HepG2 (cell line): Measurements from ENCODE around the gene SPRED2. TPM values are rescaled to one million over a fixed set of nuclear protein-coding genes. Genes with fewer than 3 reads are reported as not detected.

Experiments
- ATAC-seq: fragments of 200-7000 bp; cut with Tn5 transposase; 3 replicates; pipeline ENCODE4 v1.9.1; 2020; ENCODE audit warnings: mild to moderate bottlenecking, moderate library complexity
- BruUV-seq: library from RNA; stranded (reverse); fragments of 400-500 nt; replicated peaks from 2 replicates; lab custom pipeline; 2021; lab: Mats Ljungman, UMichigan
- CTCF ChIA-PET: fragments of 300-600 bp; formaldehyde crosslinking; extraction: SDS; loops from one replicate; lab custom pipeline; 2021; ENCODE audit warnings: low total read pairs, inconsistent platforms, low intra/inter-chr PET ratio; lab: Yijun Ruan, JAX
- POLR2A ChIA-PET: fragments of 350-600 bp; sonication (Branson Sonifier 250); formaldehyde crosslinking; loops from one replicate; lab custom pipeline; 2020; ENCODE audit warnings: antibody characterized with exemption, inconsistent platforms; lab: Yijun Ruan, JAX
- DNase-seq: peaks from one replicate; pipeline ENCODE4 v3.0.0-alpha.2; 2015; ENCODE audit warnings: low spot score
- FAIRE-seq: peaks from 3 replicates; lab custom pipeline; 2011; peaks lifted over from hg19 to GRCh38; lab: Jason Lieb, UNC
- H2AFZ ChIP-seq: one replicate; pipeline ENCODE4 v1.6.1; 2011; ENCODE audit warnings: low read length, inconsistent platforms
- H3K27ac ChIP-seq: fragments of 300-600 bp; 3 replicates; pipeline ENCODE4 v1.8.0; 2011; ENCODE audit warnings: mixed run types, mild to moderate bottlenecking, mixed read lengths, low read length, inconsistent platforms; ENCODE audit not compliant: insufficient read depth; ENCODE audit errors: extremely low read length
- H3K27me3 ChIP-seq, 2 experiments: fragments of 200-600 bp in 1 of 2; 2 replicates in 1 of 2; 3 replicates in 1 of 2; pipeline versions ENCODE4 v1.6.0 to v1.8.0; 2011; ENCODE audit warnings: low read length in 2 of 2, mild to moderate bottlenecking in 2 of 2, moderate library complexity in 2 of 2, inconsistent platforms in 1 of 2; ENCODE audit not compliant: insufficient read depth in 2 of 2, control insufficient read depth in 1 of 2
- H3K36me3 ChIP-seq, 2 experiments: fragments of 200-600 bp in 1 of 2; replicated peaks in 1 of 2; 2 replicates in 1 of 2; 3 replicates in 1 of 2; pipeline versions ENCODE4 v1.5.1 to v1.8.0; 2011; ENCODE audit warnings: low read length in 2 of 2, inconsistent platforms in 1 of 2; ENCODE audit not compliant: insufficient read depth in 2 of 2, control insufficient read depth in 1 of 2
- H3K4me1 ChIP-seq: 2 replicates; pipeline ENCODE4 v1.5.1; 2012; ENCODE audit warnings: low read length, inconsistent platforms; ENCODE audit not compliant: insufficient read depth
- H3K4me2 ChIP-seq: 2 replicates; pipeline ENCODE4 v1.6.0; 2011; ENCODE audit warnings: low read depth, low read length, inconsistent platforms
- H3K4me3 ChIP-seq, 3 experiments: fragments of 200-600 bp in 1 of 3; sonication (generic), shearing (Covaris generic) in 1 of 3; replicated peaks in 1 of 3; 2 replicates each; pipeline ENCODE4 v1.5.1; 2011 to 2016; ENCODE audit warnings: low read length in 3 of 3, inconsistent platforms in 2 of 3, low read depth in 2 of 3, mild to moderate bottlenecking in 2 of 3, control low read depth in 1 of 3, mixed read lengths in 1 of 3; ENCODE audit not compliant: insufficient read depth in 1 of 3
- H3K79me2 ChIP-seq: one replicate; pipeline ENCODE4 v1.6.1; 2011; ENCODE audit warnings: low read length, inconsistent platforms; ENCODE audit not compliant: insufficient read depth
- H3K9ac ChIP-seq: 2 replicates; pipeline ENCODE4 v1.6.0; 2011; ENCODE audit warnings: mild to moderate bottlenecking, low read depth, low read length, inconsistent platforms; ENCODE audit not compliant: insufficient read depth
- H3K9me3 ChIP-seq: 2 replicates; pipeline ENCODE4 v1.5.1; 2012; ENCODE audit warnings: mild to moderate bottlenecking, low read length
- H4K20me1 ChIP-seq: 2 replicates; pipeline ENCODE4 v1.6.0; 2011; ENCODE audit warnings: inconsistent platforms, mild to moderate bottlenecking, low read length, moderate library complexity; ENCODE audit not compliant: insufficient read depth
- CENPX ChIP-seq: sonication (generic); formaldehyde crosslinking; IDR thresholded peaks from 2 replicates; pipeline ENCODE4 v1.9.0; 2021; ENCODE audit warnings: mild to moderate bottlenecking, missing genetic modification reagents, moderate library complexity
- CSRNP1 ChIP-seq: sonication (generic); formaldehyde crosslinking; IDR thresholded peaks from 2 replicates; pipeline ENCODE4 v1.8.1; 2023; ENCODE audit warnings: mild to moderate bottlenecking, missing genetic modification reagents
- EEA1 ChIP-seq: sonication (generic); formaldehyde crosslinking; IDR thresholded peaks from 2 replicates; pipeline ENCODE4 v1.5.1; 2020; ENCODE audit warnings: mild to moderate bottlenecking, missing genetic modification reagents, borderline replicate concordance
- EZH2 ChIP-seq: conservative IDR thresholded peaks from 2 replicates; pipeline ENCODE4 v1.6.1; 2012; ENCODE audit warnings: mild to moderate bottlenecking, low read depth, low read length, moderate library complexity
- FOXK2 ChIP-seq: fragments of 450-650 bp; IDR thresholded peaks from 2 replicates; pipeline ENCODE4 v1.6.1; 2016
- GTF2F1 ChIP-seq: fragments of 150-350 bp; IDR thresholded peaks from 2 replicates; pipeline ENCODE4 v1.6.1; 2014; ENCODE audit warnings: low read length
- HOXA3 ChIP-seq: sonication (generic); formaldehyde crosslinking; IDR thresholded peaks from 2 replicates; pipeline ENCODE4 v1.5.0; 2020; ENCODE audit warnings: missing genetic modification reagents
- KDM5A ChIP-seq: fragments of 200-600 bp; sonication (generic); IDR thresholded peaks from 2 replicates; pipeline ENCODE4 v1.7.0; 2018; ENCODE audit warnings: antibody characterized with exemption, mild to moderate bottlenecking, low read length, borderline replicate concordance
- PHB2 ChIP-seq: fragments of 450-650 bp; IDR thresholded peaks from 2 replicates; pipeline ENCODE4 v1.6.1; 2018; ENCODE audit not compliant: partially characterized antibody
- RXRA ChIP-seq: sonication (generic); formaldehyde crosslinking; IDR thresholded peaks from 2 replicates; pipeline ENCODE4 v1.5.1; 2020; ENCODE audit warnings: missing genetic modification reagents
- ZBTB1 ChIP-seq: sonication (generic); formaldehyde crosslinking; IDR thresholded peaks from 2 replicates; pipeline ENCODE4 v1.4.0; 2020; ENCODE audit warnings: missing genetic modification reagents, borderline replicate concordance
- ZBTB38 ChIP-seq: sonication (generic); formaldehyde crosslinking; IDR thresholded peaks from 2 replicates; pipeline ENCODE4 v1.5.1; 2020; ENCODE audit warnings: mild to moderate bottlenecking, missing genetic modification reagents
- ZNF136 ChIP-seq: sonication (generic); formaldehyde crosslinking; IDR thresholded peaks from 2 replicates; pipeline ENCODE4 v1.8.1; 2022; ENCODE audit warnings: low read depth, mild to moderate bottlenecking, moderate library complexity, missing genetic modification reagents
- ZNF547 ChIP-seq: sonication (generic); formaldehyde crosslinking; IDR thresholded peaks from 2 replicates; pipeline ENCODE4 v1.5.1; 2020; ENCODE audit warnings: mild to moderate bottlenecking, missing genetic modification reagents
- ZNF557 ChIP-seq: sonication (generic); formaldehyde crosslinking; IDR thresholded peaks from 2 replicates; pipeline ENCODE4 v1.4.0; 2020; ENCODE audit warnings: missing genetic modification reagents
- ZNF629 ChIP-seq: sonication (generic); formaldehyde crosslinking; conservative IDR thresholded peaks from 2 replicates; pipeline ENCODE4 v1.5.0; 2020; ENCODE audit warnings: missing genetic modification reagents
- ZSCAN29 ChIP-seq: sonication (generic); formaldehyde crosslinking; conservative IDR thresholded peaks from 2 replicates; pipeline ENCODE4 v1.4.0; 2020; ENCODE audit warnings: mild to moderate bottlenecking, missing genetic modification reagents
- ZSCAN5A ChIP-seq: sonication (generic); formaldehyde crosslinking; IDR thresholded peaks from 2 replicates; pipeline ENCODE4 v1.8.0; 2022; ENCODE audit warnings: mild to moderate bottlenecking, missing genetic modification reagents, borderline replicate concordance
- WGBS: methylation state at CpG from one replicate; pipeline ENCODE4 v1.1.6; 2017; ENCODE audit warnings: low lambda C conversion rate; 5-methylcytosine and 5-hydroxymethylcytosine counted together
- in situ Hi-C: cut with HindIII; loops from 2 replicates; pipeline ENCODE4 v1.10.0; 2017; ENCODE audit warnings: low pct_unique_long_range_greater_than_20kb; ENCODE audit not compliant: extremely low pct_ligation_motif_present
- intact Hi-C: fragments of 100-400 bp; cut with micrococcal nuclease; formaldehyde crosslinking; loops from one replicate; pipeline ENCODE4 v1.10.0; 2022; ENCODE audit not compliant: unreplicated experiment
- polyA plus RNA-seq, 8 experiments: library from polyadenylated mRNA; depleted of rRNA in 3 of 8; stranded (reverse) in 7 of 8; unstranded in 1 of 8; fragments of >200 nt; fragmentation: Illumina TruSeq in 4 of 8; extraction: Trizol in 4 of 8; gene quantifications; 2 replicates each; pipeline versions ENCODE4 v1.2.1 to v1.2.3, GENCODE V29; 2011 to 2016; ENCODE audit warnings: low read depth in 4 of 8, missing spikeins in 1 of 8, mixed read lengths in 1 of 8; ENCODE audit not compliant: insufficient read depth in 1 of 8
- total RNA-seq, 5 experiments: library from RNA; depleted of rRNA; stranded (reverse); fragments of >200 nt; fragmentation: Illumina TruSeq; extraction: Trizol; gene quantifications; 2 replicates each; pipeline ENCODE4 v1.2.3, GENCODE V29; 2016; ENCODE audit warnings: low read depth in 1 of 5
- TF ChIP-seq, protein P1 (sequence below): sonication (generic); formaldehyde crosslinking; IDR thresholded peaks from 2 replicates; pipeline ENCODE4 v1.5.0; 2020; ENCODE audit warnings: missing genetic modification reagents

The SPRED2 gene
- total and polyA plus RNA-seq, 2 of the 13 experiments (the other 11 are each of a cell fraction or from before 2014, with no cell fraction given) = 13.0 to 37.0 TPM

DNA sequence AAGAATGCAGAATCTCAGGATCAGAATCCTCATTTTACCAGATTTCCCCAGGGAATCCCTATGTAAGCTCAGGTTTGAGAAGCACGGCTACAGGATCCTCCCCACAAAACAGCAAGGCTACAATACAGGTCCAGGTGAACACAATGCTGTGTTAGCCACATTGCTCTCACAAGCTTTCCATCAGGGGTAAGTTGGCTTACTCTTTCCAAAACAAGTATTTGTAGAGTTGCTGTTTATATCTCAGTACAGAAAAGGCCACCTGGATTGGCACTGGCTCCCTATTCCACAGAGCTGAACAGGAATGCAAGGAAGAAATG is 11.0 kb downstream of the SPRED2 start:
- no peak overlapping the region for H3K9ac ChIP-seq
- H3K9me3 ChIP-seq = no peaks in the 10 kb centered on the region
- no peak overlapping the region for H3K4me3 ChIP-seq
- no peak for ATAC-seq
- FAIRE-seq = no peak
- peaks cover 5 to 16% of the 10 kb centered on the region in 2 experiments; a peak in 4 of 5 replicates for H3K36me3 ChIP-seq
- H3K27me3 ChIP-seq = no peaks in the 10 kb centered on the region
- H3K79me2 ChIP-seq = peaks cover 99% of the 10 kb centered on the region
- CTCF ChIA-PET = no interaction called here
- TF ChIP-seq FOXK2 = no peak
- TF ChIP-seq EEA1 = no peak
- TF ChIP-seq ZNF557 (CRISPR knock-in tag) = no peak
- TF ChIP-seq KDM5A = no peak
- no peak for TF ChIP-seq ZNF629 (CRISPR knock-in tag)
- no peak for TF ChIP-seq ZNF136
- TF ChIP-seq EZH2 = no peak
- TF ChIP-seq CSRNP1 (CRISPR knock-in tag) = no peak
- no peak for TF ChIP-seq PHB2
- TF ChIP-seq ZBTB1 (CRISPR knock-in tag) = no peak
- TF ChIP-seq ZBTB38 (CRISPR knock-in tag) = no peak
- TF ChIP-seq ZSCAN5A = no peak
- TF ChIP-seq RXRA (CRISPR knock-in tag) = no peak
- TF ChIP-seq, protein P1, sequence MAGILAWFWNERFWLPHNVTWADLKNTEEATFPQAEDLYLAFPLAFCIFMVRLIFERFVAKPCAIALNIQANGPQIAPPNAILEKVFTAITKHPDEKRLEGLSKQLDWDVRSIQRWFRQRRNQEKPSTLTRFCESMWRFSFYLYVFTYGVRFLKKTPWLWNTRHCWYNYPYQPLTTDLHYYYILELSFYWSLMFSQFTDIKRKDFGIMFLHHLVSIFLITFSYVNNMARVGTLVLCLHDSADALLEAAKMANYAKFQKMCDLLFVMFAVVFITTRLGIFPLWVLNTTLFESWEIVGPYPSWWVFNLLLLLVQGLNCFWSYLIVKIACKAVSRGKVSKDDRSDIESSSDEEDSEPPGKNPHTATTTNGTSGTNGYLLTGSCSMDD = no peak
- no peak for TF ChIP-seq ZNF547 (CRISPR knock-in tag)
- TF ChIP-seq CENPX (CRISPR knock-in tag) = no peak
- TF ChIP-seq HOXA3 (CRISPR knock-in tag) = no peak
- TF ChIP-seq GTF2F1 = no peak
- no peak for TF ChIP-seq ZSCAN29 (CRISPR knock-in tag)
- WGBS = 91% methylated on average over 1 of the region's 1 CpG
- BruUV-seq = no TSS peak
- DNase-seq = no peak
- no peak overlapping the region for H3K4me2 ChIP-seq
- in situ Hi-C loops (no loop called here), intact Hi-C loops (no loop called here)
- POLR2A ChIA-PET = interaction anchor here (2.3 kb wide), 1 partner anchor 11 kb away, joined by 5 read pairs; the partner anchor contains the start of gene SPRED2
- no peak overlapping the region for H2AFZ ChIP-seq
- H3K4me1 ChIP-seq = peaks cover 81% of the 10 kb centered on the region
- no peak overlapping the region for H3K27ac ChIP-seq
- H4K20me1 ChIP-seq = peaks cover 99% of the 10 kb centered on the region
